GM12878 (cell line): Measurements from ENCODE around the gene NOL4L.

Experiments
- BHLHE40 ChIP-seq, 2 experiments: fragments of 450-650 bp in 1 of 2; IDR thresholded peaks; 2 replicates each; pipeline ENCODE4 v1.6.1; 2011 to 2017; ENCODE audit warnings: low read depth in 2 of 2, borderline replicate concordance in 1 of 2, improper control_type of control experiment in 1 of 2, low read length in 1 of 2, mild to moderate bottlenecking in 1 of 2
- CTCF ChIP-seq, 3 experiments: IDR thresholded peaks in 2 of 3; conservative IDR thresholded peaks in 1 of 3; 2 replicates each; pipeline ENCODE4 v1.5.1; 2011; ENCODE audit warnings: low read depth in 3 of 3, low read length in 3 of 3, mild to moderate bottlenecking in 3 of 3, control low read depth in 2 of 3, moderate library complexity in 2 of 3, inconsistent platforms in 1 of 3, mixed read lengths in 1 of 3; ENCODE audit not compliant: control insufficient read depth in 2 of 3, insufficient read depth in 1 of 3; ENCODE audit errors: extremely low read depth in 1 of 3
- EZH2 ChIP-seq: IDR thresholded peaks from 2 replicates; pipeline ENCODE4 v1.6.1; 2012; ENCODE audit warnings: low read depth, mild to moderate bottlenecking, control low read depth, inconsistent platforms, low read length, borderline replicate concordance; ENCODE audit not compliant: control insufficient read depth
- JUNB ChIP-seq: IDR thresholded peaks from 2 replicates; pipeline ENCODE4 v1.6.1; 2016; ENCODE audit warnings: antibody characterized with exemption, mild to moderate bottlenecking
- MAX ChIP-seq: IDR thresholded peaks from 2 replicates; pipeline ENCODE4 v1.6.1; 2012; ENCODE audit warnings: low read depth, low read length, improper control_type of control experiment
- MEF2B ChIP-seq: fragments of 450-650 bp; IDR thresholded peaks from 2 replicates; pipeline ENCODE4 v1.6.1; 2018; ENCODE audit warnings: mild to moderate bottlenecking, moderate library complexity; ENCODE audit not compliant: partially characterized antibody, poor library complexity, severe bottlenecking
- MXI1 ChIP-seq: fragments of 150-350 bp; IDR thresholded peaks from 2 replicates; pipeline ENCODE4 v1.6.1; 2011; ENCODE audit warnings: low read depth, mild to moderate bottlenecking, inconsistent platforms, low read length, improper control_type of control experiment
- RCOR1 ChIP-seq: conservative IDR thresholded peaks from 2 replicates; pipeline ENCODE4 v1.6.1; 2012; ENCODE audit warnings: low read depth, low read length, improper control_type of control experiment
- USF2 ChIP-seq: IDR thresholded peaks from 2 replicates; pipeline ENCODE4 v1.6.1; 2011; ENCODE audit warnings: low read depth, low read length, improper control_type of control experiment, borderline replicate concordance
- ZNF274 ChIP-seq: IDR thresholded peaks from one replicate; pipeline ENCODE4 v1.8.0; 2011; ENCODE audit not compliant: insufficient read length, insufficient read depth

- TF ChIP-seq MXI1: no peak
- TF ChIP-seq CTCF (IDR thresholded peaks at IDR 0.05 in 2 of 3, conservative IDR thresholded peaks at IDR 0.05 in 1 of 3; ENCODE audit: control insufficient read depth in 2 of 3, extremely low read depth in 1 of 3, insufficient read depth in 1 of 3, low read depth in 3 of 3, low read length in 3 of 3): no peak
- no peak for TF ChIP-seq ZNF274
- TF ChIP-seq RCOR1: no peak
- TF ChIP-seq MAX: no peak
- no peak for TF ChIP-seq BHLHE40 (IDR thresholded peaks at IDR 0.05; ENCODE audit: borderline replicate concordance in 1 of 2, low read depth in 2 of 2, low read length in 1 of 2)
- no peak for TF ChIP-seq USF2
- TF ChIP-seq JUNB: no peak
- TF ChIP-seq EZH2: no peak
- no peak for TF ChIP-seq MEF2B
Measured at GRCh38 chr20:32522526-32522775, 62.7 kb downstream of the NOL4L start.
